ENCODE results near the gene MEIKIN. TPM values are rescaled to one million over a fixed set of nuclear protein-coding genes. Genes with fewer than 3 reads are reported as not detected.

MEIKIN gene
- polyA plus RNA-seq, 3 donors, result 0.16 to 1.6 (median 1.6) TPM

DNA sequence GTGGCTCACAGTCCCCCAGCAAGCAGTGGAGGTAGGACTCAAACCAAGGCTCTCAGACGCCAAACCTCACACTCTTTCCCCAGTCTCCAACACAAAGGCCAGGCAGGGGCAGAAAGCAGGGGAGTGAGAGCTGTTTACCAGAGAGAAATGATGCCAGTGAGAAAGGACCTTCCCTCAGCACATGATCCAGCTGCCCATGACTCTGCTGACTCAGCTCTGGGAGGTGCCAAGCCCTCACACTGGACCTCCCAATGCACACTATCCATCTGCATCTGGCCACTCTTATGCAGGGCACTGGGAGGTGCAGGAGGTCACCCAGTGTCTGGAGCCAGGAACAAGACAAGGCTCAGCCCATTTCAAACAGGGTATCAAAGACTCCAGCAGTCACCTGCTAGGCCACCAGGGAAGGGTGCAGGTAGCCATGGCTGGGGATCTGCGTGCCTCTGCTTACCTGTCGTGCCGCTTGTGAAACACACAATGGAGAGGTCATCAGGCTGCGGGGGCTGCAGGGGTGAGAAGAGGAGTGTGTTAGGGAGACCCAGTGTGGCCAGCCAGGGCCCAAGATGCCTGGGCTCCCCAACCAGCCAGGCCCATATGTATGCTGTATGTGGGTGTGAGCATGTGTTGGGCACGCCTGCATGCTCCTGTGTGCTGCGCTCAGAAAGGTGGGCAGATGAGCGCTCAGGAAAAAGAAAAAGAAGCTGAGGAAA, 39.6 kb upstream of the MEIKIN start:
- Histone ChIP-seq H3K9ac (ENCODE audit: insufficient read depth, low read length, poor library complexity, severe bottlenecking) (no peak overlapping the region), H3K4me2 (replicated peaks; ENCODE audit: extremely low read depth, low read length, poor library complexity, severe bottlenecking) (no peak overlapping the region), H3K36me3 (replicated peaks in 1 of 2; ENCODE audit: control insufficient read depth in 1 of 2, insufficient read depth in 2 of 2, low read length in 2 of 2) (no peaks in the 10 kb centered on the region), H2AFZ (ENCODE audit: insufficient read depth, low read depth, low read length, poor library complexity, severe bottlenecking) (no peak overlapping the region), H3K9me3 (replicated peaks in 1 of 2; ENCODE audit: control insufficient read depth in 1 of 2, insufficient read depth in 1 of 2, low read length in 2 of 2) (no peaks in the 10 kb centered on the region), H4K20me1 (ENCODE audit: insufficient read depth, low read length) (no peaks in the 10 kb centered on the region), H3K79me2 (ENCODE audit: insufficient read depth, low read length) (no peaks in the 10 kb centered on the region), H3K27me3 (ENCODE audit: control insufficient read depth in 2 of 2, insufficient read depth in 2 of 2, low read length in 2 of 2) (no peaks in the 10 kb centered on the region), H3K4me1 (ENCODE audit: control insufficient read depth in 1 of 2, insufficient read depth in 2 of 2, low read length in 2 of 2) (no peaks in the 10 kb centered on the region), H3K4me3 (replicated peaks in 1 of 3; ENCODE audit: low read depth in 2 of 3, low read length in 3 of 3) (no peak overlapping the region), H3K27ac (ENCODE audit: low read depth in 1 of 2, low read length in 2 of 2) (no peak overlapping the region)
- H3K27ac Mint-ChIP-seq, result peak overlapping the region in 1 of 7 donors; percentile 50
- no peak overlapping the region for H3K4me3 Mint-ChIP-seq
- H3K4me1 Mint-ChIP-seq, result no peaks in the 10 kb centered on the region
- H3K27me3 Mint-ChIP-seq (ENCODE audit: low read depth in 3 of 3), result peaks cover 3 to 6% (median 6%) of the 10 kb centered on the region in 3 donors
- intact Hi-C loops (cut with micrococcal nuclease), result no loop called here
- no peaks in the 10 kb centered on the region for H3K9me3 Mint-ChIP-seq
- 95% methylated on average over 4 of the region's 8 CpGs for WGBS (ENCODE audit: insufficient coverage)
- H3K36me3 Mint-ChIP-seq, result no peaks in the 10 kb centered on the region
- TF ChIP-seq, protein P1, sequence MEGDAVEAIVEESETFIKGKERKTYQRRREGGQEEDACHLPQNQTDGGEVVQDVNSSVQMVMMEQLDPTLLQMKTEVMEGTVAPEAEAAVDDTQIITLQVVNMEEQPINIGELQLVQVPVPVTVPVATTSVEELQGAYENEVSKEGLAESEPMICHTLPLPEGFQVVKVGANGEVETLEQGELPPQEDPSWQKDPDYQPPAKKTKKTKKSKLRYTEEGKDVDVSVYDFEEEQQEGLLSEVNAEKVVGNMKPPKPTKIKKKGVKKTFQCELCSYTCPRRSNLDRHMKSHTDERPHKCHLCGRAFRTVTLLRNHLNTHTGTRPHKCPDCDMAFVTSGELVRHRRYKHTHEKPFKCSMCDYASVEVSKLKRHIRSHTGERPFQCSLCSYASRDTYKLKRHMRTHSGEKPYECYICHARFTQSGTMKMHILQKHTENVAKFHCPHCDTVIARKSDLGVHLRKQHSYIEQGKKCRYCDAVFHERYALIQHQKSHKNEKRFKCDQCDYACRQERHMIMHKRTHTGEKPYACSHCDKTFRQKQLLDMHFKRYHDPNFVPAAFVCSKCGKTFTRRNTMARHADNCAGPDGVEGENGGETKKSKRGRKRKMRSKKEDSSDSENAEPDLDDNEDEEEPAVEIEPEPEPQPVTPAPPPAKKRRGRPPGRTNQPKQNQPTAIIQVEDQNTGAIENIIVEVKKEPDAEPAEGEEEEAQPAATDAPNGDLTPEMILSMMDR (IDR thresholded peaks at IDR 0.05), result no peak
- no peak for DNase-seq

DNA sequence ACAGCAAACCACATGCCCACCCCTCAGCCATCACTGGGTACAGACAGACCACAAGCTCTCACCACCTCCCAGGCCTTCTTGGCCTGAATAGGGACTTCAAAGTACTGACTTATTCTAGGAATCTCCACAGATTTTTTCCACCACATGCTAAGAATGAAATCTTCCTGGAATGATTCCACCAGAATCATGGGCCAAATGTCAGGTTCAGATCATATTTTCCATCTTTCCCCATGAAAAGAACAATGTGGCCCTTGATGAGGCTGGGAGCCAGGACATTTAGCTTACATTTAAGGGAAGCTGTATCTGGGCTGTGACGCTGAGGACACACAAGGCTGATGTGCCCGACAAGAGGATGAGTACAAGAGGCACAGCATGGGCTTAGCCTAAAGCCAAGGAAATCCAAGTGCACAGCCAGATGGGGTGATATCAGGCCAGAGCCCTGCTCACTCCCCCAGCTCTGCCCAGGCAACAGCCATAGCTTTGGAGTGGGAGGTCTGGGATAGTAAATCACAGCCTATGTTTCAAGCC, 37.8 kb upstream of the MEIKIN start:
- Mint-ChIP-seq H3K27ac (no peak overlapping the region), H3K4me3 (no peak overlapping the region), H3K9me3 (no peaks in the 10 kb centered on the region), H3K27me3 (ENCODE audit: low read depth in 3 of 3) (peaks cover 3 to 8% (median 6%) of the 10 kb centered on the region in 3 donors), H3K4me1 (no peaks in the 10 kb centered on the region), H3K36me3 (no peaks in the 10 kb centered on the region)
- no peaks in the 10 kb centered on the region for H4K20me1 ChIP-seq (ENCODE audit: insufficient read depth, low read length)
- no peaks in the 10 kb centered on the region for H3K27me3 ChIP-seq (ENCODE audit: control insufficient read depth in 2 of 2, insufficient read depth in 2 of 2, low read length in 2 of 2)
- 100% methylated on average over 2 of the region's 2 CpGs for WGBS (ENCODE audit: insufficient coverage)
- TF ChIP-seq, protein P1 (IDR thresholded peaks at IDR 0.05), result no peak
- H3K4me1 ChIP-seq (ENCODE audit: control insufficient read depth in 1 of 2, insufficient read depth in 2 of 2, low read length in 2 of 2), result no peaks in the 10 kb centered on the region
- H3K4me2 ChIP-seq (replicated peaks; ENCODE audit: extremely low read depth, low read length, poor library complexity, severe bottlenecking), result no peak overlapping the region
- intact Hi-C loops (cut with micrococcal nuclease), result no loop called here
- H3K4me3 ChIP-seq (replicated peaks in 1 of 3; ENCODE audit: low read depth in 2 of 3, low read length in 3 of 3), result no peak overlapping the region
- H3K27ac ChIP-seq (ENCODE audit: low read depth in 1 of 2, low read length in 2 of 2), result no peak overlapping the region
- H2AFZ ChIP-seq (ENCODE audit: insufficient read depth, low read depth, low read length, poor library complexity, severe bottlenecking), result no peak overlapping the region
- H3K9me3 ChIP-seq (replicated peaks in 1 of 2; ENCODE audit: control insufficient read depth in 1 of 2, insufficient read depth in 1 of 2, low read length in 2 of 2), result no peaks in the 10 kb centered on the region
- no peak for DNase-seq
- H3K36me3 ChIP-seq (replicated peaks in 1 of 2; ENCODE audit: control insufficient read depth in 1 of 2, insufficient read depth in 2 of 2, low read length in 2 of 2), result no peaks in the 10 kb centered on the region
- no peak overlapping the region for H3K9ac ChIP-seq (ENCODE audit: insufficient read depth, low read length, poor library complexity, severe bottlenecking)
- no peaks in the 10 kb centered on the region for H3K79me2 ChIP-seq (ENCODE audit: insufficient read depth, low read length)
